Stimulated activated CD4-positive, alpha-beta T cell treated with anti-CD3 and anti-CD28 coated beads, Interleukin-12 subunit alpha, Interleukin-12 subunit beta, amount 100 ng/mL, for 48 hours (primary cell): ENCODE measurements around the gene HDGFL1.

ENCODE experiments used
- DNase-seq, 3 donors: peaks; one replicate each; pipeline ENCODE4 v3.0.0-alpha.2; 2020; ENCODE audit warnings: low read depth in 2 of 3, low spot score in 1 of 3

Gene HDGFL1

GRCh38 chr6:22569281-22570184 lies at the start of gene HDGFL1:
Gene HDGFL1 (plus strand): TSS chr6:22569566. CDS start chr6:22569576, 10 bp downstream.
- no peak for DNase-seq

GRCh38 chr6:22521035-22521434 lies 48.3 kb upstream of the HDGFL1 start:
- no peak for DNase-seq

- DNase-seq, result no peak
Observed at GRCh38 chr6:22526736-22527135, 42.6 kb upstream of the HDGFL1 start.

- DNase-seq, result no peak
Observed at GRCh38 chr6:22529866-22530265, 39.5 kb upstream of the HDGFL1 start.

GRCh38 chr6:22530506-22530905 lies 38.9 kb upstream of the HDGFL1 start:
- DNase-seq, result no peak

- no peak for DNase-seq
Observed at GRCh38 chr6:22536122-22536521, 33.2 kb upstream of the HDGFL1 start.

GRCh38 chr6:22544476-22544875 lies 24.9 kb upstream of the HDGFL1 start:
- DNase-seq, result no peak

- no peak for DNase-seq
Observed at GRCh38 chr6:22545051-22545450, 24.3 kb upstream of the HDGFL1 start.

GRCh38 chr6:22546236-22546635 lies 23.1 kb upstream of the HDGFL1 start:
- DNase-seq, result no peak

- no peak for DNase-seq
Observed at GRCh38 chr6:22550971-22551670, 18.2 kb upstream of the HDGFL1 start.

GRCh38 chr6:22556266-22556665 lies 13.1 kb upstream of the HDGFL1 start:
- DNase-seq, result no peak

GRCh38 chr6:22557007-22557406 lies 12.4 kb upstream of the HDGFL1 start:
- DNase-seq, result no peak

- DNase-seq, result no peak
Observed at GRCh38 chr6:22558288-22558882, 11.0 kb upstream of the HDGFL1 start.

- no peak for DNase-seq
Observed at GRCh38 chr6:22568854-22569253, 512 bp upstream of the HDGFL1 start.

- no peak for DNase-seq
Observed at GRCh38 chr6:22570185-22570551, 802 bp downstream of the HDGFL1 start.

- no peak for DNase-seq
Observed at GRCh38 chr6:22575190-22575589, 5.8 kb downstream of the HDGFL1 start.

- no peak for DNase-seq
Observed at GRCh38 chr6:22579439-22579838, 10.1 kb downstream of the HDGFL1 start.

- DNase-seq, result no peak
Observed at GRCh38 chr6:22580337-22580736, 11.0 kb downstream of the HDGFL1 start.

- DNase-seq, result no peak
Observed at GRCh38 chr6:22582417-22583205, 13.2 kb downstream of the HDGFL1 start.

GRCh38 chr6:22583230-22583629 lies 13.9 kb downstream of the HDGFL1 start:
- no peak for DNase-seq

GRCh38 chr6:22583927-22584326 lies 14.6 kb downstream of the HDGFL1 start:
- DNase-seq, result no peak
